ENCODE measurements around the gene ENPP3.

GRCh38 chr6:131655951-131656350, 18.8 kb downstream of the ENPP3 start:
- TF ChIP-seq SMAD1 (IDR thresholded peaks at IDR 0.05; ENCODE audit: low read depth, partially characterized antibody), result no peak
- TF ChIP-seq, protein P1, sequence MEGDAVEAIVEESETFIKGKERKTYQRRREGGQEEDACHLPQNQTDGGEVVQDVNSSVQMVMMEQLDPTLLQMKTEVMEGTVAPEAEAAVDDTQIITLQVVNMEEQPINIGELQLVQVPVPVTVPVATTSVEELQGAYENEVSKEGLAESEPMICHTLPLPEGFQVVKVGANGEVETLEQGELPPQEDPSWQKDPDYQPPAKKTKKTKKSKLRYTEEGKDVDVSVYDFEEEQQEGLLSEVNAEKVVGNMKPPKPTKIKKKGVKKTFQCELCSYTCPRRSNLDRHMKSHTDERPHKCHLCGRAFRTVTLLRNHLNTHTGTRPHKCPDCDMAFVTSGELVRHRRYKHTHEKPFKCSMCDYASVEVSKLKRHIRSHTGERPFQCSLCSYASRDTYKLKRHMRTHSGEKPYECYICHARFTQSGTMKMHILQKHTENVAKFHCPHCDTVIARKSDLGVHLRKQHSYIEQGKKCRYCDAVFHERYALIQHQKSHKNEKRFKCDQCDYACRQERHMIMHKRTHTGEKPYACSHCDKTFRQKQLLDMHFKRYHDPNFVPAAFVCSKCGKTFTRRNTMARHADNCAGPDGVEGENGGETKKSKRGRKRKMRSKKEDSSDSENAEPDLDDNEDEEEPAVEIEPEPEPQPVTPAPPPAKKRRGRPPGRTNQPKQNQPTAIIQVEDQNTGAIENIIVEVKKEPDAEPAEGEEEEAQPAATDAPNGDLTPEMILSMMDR (IDR thresholded peaks at IDR 0.05 in 2 of 3, conservative IDR thresholded peaks at IDR 0.05 in 1 of 3; ENCODE audit: control insufficient read depth in 2 of 3, extremely low read depth in 1 of 3, insufficient read depth in 1 of 3, low read depth in 3 of 3, low read length in 3 of 3), result no peak
- no peak for TF ChIP-seq WRNIP1 (IDR thresholded peaks at IDR 0.05; ENCODE audit: borderline replicate concordance, low read depth, low read length)
- no peak for TF ChIP-seq ZNF274 (IDR thresholded peaks at IDR 0.05; ENCODE audit: insufficient read depth, insufficient read length)
- no peak for TF ChIP-seq ZNF217 (IDR thresholded peaks at IDR 0.05)
- no peak for TF ChIP-seq CHD2 (IDR thresholded peaks at IDR 0.05; ENCODE audit: borderline replicate concordance, low read depth, low read length)
- no peak for TF ChIP-seq NBN (IDR thresholded peaks at IDR 0.05)
- TF ChIP-seq BCLAF1 (IDR thresholded peaks at IDR 0.05), result no peak
- no peak for TF ChIP-seq POLR2A (IDR thresholded peaks at IDR 0.05; ENCODE audit: low read depth, low read length)
- no peak for TF ChIP-seq CHD1 (IDR thresholded peaks at IDR 0.05; ENCODE audit: low read depth, low read length)
- TF ChIP-seq SREBF2 (IDR thresholded peaks at IDR 0.05; ENCODE audit: low read length), result no peak
- no peak for TF ChIP-seq NFXL1 (IDR thresholded peaks at IDR 0.05; ENCODE audit: borderline replicate concordance)

Data from GM12878 (cell line).